Activated naive CD8-positive, alpha-beta T cell treated with anti-CD3 and anti-CD28 coated beads, Interleukin-2, amount 50 U/mL, for 24 hours (primary cell): ENCODE measurements around the gene RALGPS2.
A peak's percentile ranks its signal among the peaks of the same experiment; 100 is the strongest.

ENCODE experiments used
- ATAC-seq: fragments of 150-1000 bp; cut with Tn5 transposase; one replicate; pipeline ENCODE4 v1.10.0; 2021
- DNase-seq: peaks from one replicate; pipeline ENCODE4 v3.0.0; 2021
- H3K27ac Mint-ChIP-seq: one replicate; pipeline ENCODE4 v1.8.0; 2021; ENCODE audit warnings: mild to moderate bottlenecking, mixed read lengths
- H3K27me3 Mint-ChIP-seq: one replicate; pipeline ENCODE4 v1.8.0; 2021; ENCODE audit warnings: mixed read lengths
- H3K36me3 Mint-ChIP-seq: one replicate; pipeline ENCODE4 v1.8.0; 2021; ENCODE audit warnings: low read depth, mixed read lengths
- H3K4me1 Mint-ChIP-seq: one replicate; pipeline ENCODE4 v1.8.0; 2021; ENCODE audit warnings: mixed read lengths
- H3K4me3 Mint-ChIP-seq: one replicate; pipeline ENCODE4 v1.8.0; 2021; ENCODE audit warnings: mild to moderate bottlenecking, moderate library complexity, mixed read lengths
- H3K9me3 Mint-ChIP-seq: one replicate; pipeline ENCODE4 v1.8.0; 2021; ENCODE audit warnings: mixed read lengths

Gene RALGPS2

DNA sequence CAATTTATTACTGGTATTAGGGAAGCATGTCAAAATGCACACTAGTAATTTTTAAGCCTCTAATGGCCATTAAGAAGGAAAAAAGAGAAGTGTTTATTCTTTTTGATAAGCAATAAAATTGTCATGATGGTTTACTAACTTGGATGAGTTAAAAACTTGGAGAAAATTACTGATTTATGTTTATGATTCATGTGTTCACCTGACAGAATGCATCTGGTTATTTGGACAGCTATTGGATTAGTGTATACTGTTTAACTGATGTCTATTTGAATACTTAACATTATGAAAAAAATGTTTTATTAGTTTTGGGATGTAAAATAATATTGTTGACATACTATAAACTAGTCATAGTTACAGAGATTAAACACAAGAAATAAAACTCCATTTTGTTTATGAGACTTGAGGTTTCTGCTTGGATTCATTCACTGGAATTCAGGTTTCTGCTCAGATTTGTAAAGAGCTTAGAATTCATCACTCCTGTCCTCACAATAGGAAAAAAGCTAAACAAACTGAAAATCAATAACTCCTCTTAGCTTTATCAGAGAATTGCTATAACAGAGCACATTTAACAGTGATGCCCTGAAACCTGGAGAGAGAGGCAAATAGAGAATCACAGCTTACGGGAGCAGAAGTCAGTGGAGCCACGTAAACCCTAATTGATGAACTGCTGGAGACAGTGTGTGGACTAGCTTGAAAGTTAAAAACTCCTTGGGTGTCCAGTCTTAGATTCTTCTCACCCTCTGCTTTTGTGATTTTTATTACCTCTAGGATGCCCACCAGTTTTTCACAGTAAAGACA, 56.7 kb downstream of the RALGPS2 start:
- no peaks in the 10 kb centered on the region for H3K27me3 Mint-ChIP-seq
- peaks cover 25% of the 10 kb centered on the region for H3K4me1 Mint-ChIP-seq
- peaks cover 12% of the 10 kb centered on the region for H3K36me3 Mint-ChIP-seq
- H3K9me3 Mint-ChIP-seq: no peaks in the 10 kb centered on the region
- no peak overlapping the region for H3K27ac Mint-ChIP-seq
- no peak overlapping the region for H3K4me3 Mint-ChIP-seq
- DNase-seq: no peak
- ATAC-seq: no peak

GRCh38 chr1:178784131-178784536, 59.1 kb downstream of the RALGPS2 start:
- peaks cover 15% of the 10 kb centered on the region for H3K36me3 Mint-ChIP-seq
- no peak for DNase-seq
- H3K4me1 Mint-ChIP-seq: peaks cover 29% of the 10 kb centered on the region
- no peak overlapping the region for H3K4me3 Mint-ChIP-seq
- H3K27ac Mint-ChIP-seq: peak overlapping the region; percentile 36
- ATAC-seq: no peak
- no peaks in the 10 kb centered on the region for H3K27me3 Mint-ChIP-seq
- no peaks in the 10 kb centered on the region for H3K9me3 Mint-ChIP-seq

- Mint-ChIP-seq H3K27ac (no peak overlapping the region), H3K4me3 (no peak overlapping the region), H3K27me3 (no peaks in the 10 kb centered on the region), H3K9me3 (no peaks in the 10 kb centered on the region), H3K4me1 (peaks cover 6% of the 10 kb centered on the region), H3K36me3 (peaks cover 13% of the 10 kb centered on the region)
- ATAC-seq (no peak), DNase-seq (no peak)
These were observed 67.3 kb downstream of the RALGPS2 start for GRCh38 chr1:178792394-178792793.

- ATAC-seq: no peak
- Mint-ChIP-seq H3K27me3 (no peaks in the 10 kb centered on the region), H3K9me3 (no peaks in the 10 kb centered on the region), H3K27ac (no peak overlapping the region), H3K36me3 (peaks cover 20% of the 10 kb centered on the region), H3K4me3 (no peak overlapping the region), H3K4me1 (peaks cover 2% of the 10 kb centered on the region)
- no peak for DNase-seq
These were observed 71.0 kb downstream of the RALGPS2 start for GRCh38 chr1:178796013-178796412.

DNA sequence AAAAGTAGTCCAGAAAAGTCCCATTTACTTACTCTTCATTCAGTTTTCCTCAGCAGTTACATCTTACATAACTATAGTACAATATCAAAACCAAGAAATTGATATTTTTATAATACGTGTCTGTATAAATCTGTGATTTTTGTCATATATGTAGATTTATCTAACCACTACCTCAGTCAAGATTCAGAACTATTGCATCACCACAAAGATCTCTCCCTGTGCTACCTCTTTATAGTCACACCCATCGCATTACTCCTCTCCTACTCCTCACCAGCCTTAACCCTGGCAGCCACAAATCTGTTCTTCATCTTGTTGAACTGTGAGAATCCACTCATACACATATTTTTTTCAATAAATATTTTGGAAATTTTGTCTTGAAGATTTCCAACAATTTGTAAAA, 72.5 kb downstream of the RALGPS2 start:
- DNase-seq (no peak), ATAC-seq (no peak)
- Mint-ChIP-seq H3K4me3 (no peak overlapping the region), H3K27me3 (no peaks in the 10 kb centered on the region), H3K4me1 (peaks cover 2% of the 10 kb centered on the region), H3K27ac (no peak overlapping the region), H3K9me3 (no peaks in the 10 kb centered on the region), H3K36me3 (peaks cover 20% of the 10 kb centered on the region)

DNA sequence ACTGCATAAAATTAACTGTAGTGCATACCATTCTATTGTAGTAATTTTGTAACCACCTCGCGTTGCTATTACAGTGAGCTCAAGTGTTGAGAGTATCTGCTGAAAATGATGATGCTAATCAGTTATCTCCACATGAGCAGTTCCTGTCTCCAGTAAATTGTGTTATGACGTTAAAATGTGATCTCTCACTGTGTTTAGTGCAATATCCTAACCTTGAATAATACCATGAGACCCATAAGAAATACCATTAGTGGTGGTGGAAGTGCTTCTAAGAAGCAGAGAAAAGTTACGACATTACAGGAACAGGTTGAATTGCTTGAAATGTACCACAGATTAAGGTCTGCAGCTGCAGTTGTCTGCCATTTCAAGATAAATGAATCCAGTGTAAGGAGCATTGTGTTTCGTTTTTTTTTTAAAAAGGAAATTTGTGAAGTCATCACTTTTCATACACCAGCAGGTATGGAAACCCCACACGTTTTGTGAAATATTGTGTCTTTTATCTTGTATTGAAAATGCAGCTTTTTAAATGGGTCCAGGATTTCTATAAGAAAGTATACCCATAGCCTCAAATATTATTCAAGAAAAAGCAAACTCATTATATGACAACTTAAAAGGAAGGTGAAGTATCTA, 73.3 kb downstream of the RALGPS2 start:
- no peak overlapping the region for H3K27ac Mint-ChIP-seq
- DNase-seq (no peak), ATAC-seq (no peak)
- H3K4me1 Mint-ChIP-seq: peaks cover 2% of the 10 kb centered on the region
- no peaks in the 10 kb centered on the region for H3K27me3 Mint-ChIP-seq
- H3K36me3 Mint-ChIP-seq: peaks cover 20% of the 10 kb centered on the region
- no peak overlapping the region for H3K4me3 Mint-ChIP-seq
- H3K9me3 Mint-ChIP-seq: no peaks in the 10 kb centered on the region

GRCh38 chr1:178802873-178803272, 77.8 kb downstream of the RALGPS2 start:
- ATAC-seq (no peak), DNase-seq (no peak)
- Mint-ChIP-seq H3K36me3 (peaks cover 12% of the 10 kb centered on the region), H3K4me1 (no peaks in the 10 kb centered on the region), H3K4me3 (no peak overlapping the region), H3K27ac (no peak overlapping the region), H3K27me3 (no peaks in the 10 kb centered on the region), H3K9me3 (no peaks in the 10 kb centered on the region)

DNA sequence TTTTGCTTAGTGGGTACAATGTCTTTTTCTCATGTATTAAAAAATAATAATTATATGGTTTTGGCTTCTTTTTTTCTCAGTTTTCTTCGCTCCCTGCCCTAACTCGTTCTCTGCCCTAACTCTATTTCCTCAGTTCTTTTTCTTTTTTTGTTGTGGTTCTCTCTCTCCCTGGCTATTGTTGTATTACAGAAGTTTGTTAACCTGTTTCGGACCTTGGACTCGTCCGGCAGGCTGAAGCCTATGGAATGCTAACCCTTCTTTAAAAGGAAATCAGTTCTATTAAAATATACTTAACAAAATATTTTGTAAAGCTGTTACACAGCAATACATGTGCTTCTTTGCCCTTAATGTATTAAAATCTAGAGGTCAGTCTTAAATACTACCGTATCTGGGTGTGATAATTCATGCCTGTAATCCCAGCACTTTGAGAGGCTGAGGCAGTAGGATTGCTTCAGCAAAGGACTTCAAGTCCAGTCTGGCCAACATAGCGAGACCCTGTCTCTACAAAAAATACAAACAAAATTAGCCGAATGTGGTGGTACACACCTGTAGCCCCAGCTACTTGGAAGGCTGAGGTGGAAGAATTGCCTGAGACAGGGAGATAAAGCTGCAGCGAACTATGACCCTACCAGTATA, 81.7 kb downstream of the RALGPS2 start:
- DNase-seq (no peak), ATAC-seq (no peak)
- no peak overlapping the region for H3K27ac Mint-ChIP-seq
- no peaks in the 10 kb centered on the region for H3K27me3 Mint-ChIP-seq
- peaks cover 2% of the 10 kb centered on the region for H3K36me3 Mint-ChIP-seq
- H3K9me3 Mint-ChIP-seq: no peaks in the 10 kb centered on the region
- no peaks in the 10 kb centered on the region for H3K4me1 Mint-ChIP-seq
- H3K4me3 Mint-ChIP-seq: no peak overlapping the region

- no peak overlapping the region for H3K27ac Mint-ChIP-seq
- H3K4me3 Mint-ChIP-seq: no peak overlapping the region
- ATAC-seq (no peak), DNase-seq (no peak)
- H3K36me3 Mint-ChIP-seq: peaks cover 4% of the 10 kb centered on the region
- H3K4me1 Mint-ChIP-seq: no peaks in the 10 kb centered on the region
- no peaks in the 10 kb centered on the region for H3K27me3 Mint-ChIP-seq
- H3K9me3 Mint-ChIP-seq: no peaks in the 10 kb centered on the region
These were observed 83.5 kb downstream of the RALGPS2 start for GRCh38 chr1:178808529-178808928.

DNA sequence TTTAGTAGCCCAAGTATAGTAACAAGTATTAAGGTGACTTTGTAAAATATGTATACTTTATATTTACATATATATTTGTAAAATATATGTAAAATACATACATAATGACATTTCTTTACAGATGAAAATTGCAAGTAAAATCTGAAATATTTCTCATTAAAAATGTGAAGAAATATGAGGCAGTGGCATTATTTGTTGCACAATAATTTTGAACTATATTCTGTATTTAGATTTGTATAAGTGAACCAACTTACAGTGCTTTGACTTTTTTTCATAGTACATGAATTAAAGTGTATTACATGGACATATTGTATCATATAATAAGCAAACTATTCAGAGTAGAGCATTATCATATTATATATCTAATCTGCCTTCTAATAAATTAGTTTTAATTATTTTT, 85.5 kb downstream of the RALGPS2 start:
- no peak overlapping the region for H3K4me3 Mint-ChIP-seq
- ATAC-seq (no peak), DNase-seq (no peak)
- no peaks in the 10 kb centered on the region for H3K4me1 Mint-ChIP-seq
- H3K9me3 Mint-ChIP-seq: no peaks in the 10 kb centered on the region
- H3K27ac Mint-ChIP-seq: no peak overlapping the region
- no peaks in the 10 kb centered on the region for H3K27me3 Mint-ChIP-seq
- peaks cover 10% of the 10 kb centered on the region for H3K36me3 Mint-ChIP-seq

DNA sequence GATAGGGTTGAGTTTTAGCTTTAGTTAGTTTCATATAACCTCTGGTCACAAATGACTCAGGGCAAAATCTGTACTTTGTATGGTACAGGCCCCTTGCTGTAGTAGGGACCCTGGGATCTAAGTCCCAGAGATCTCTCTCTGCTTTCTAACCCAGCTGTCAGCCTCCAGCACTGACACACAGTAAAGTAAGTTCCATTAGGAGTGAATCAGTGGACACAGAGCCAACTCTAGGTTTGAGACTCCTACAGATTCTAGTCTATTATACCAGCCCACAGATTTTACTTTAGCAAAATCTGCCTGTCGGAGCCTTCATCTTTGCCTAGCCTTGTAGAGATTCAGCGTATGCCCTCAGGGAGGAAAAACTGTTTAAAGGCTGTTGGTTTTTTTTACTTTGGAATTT, 93.4 kb downstream of the RALGPS2 start:
- no peak for ATAC-seq
- Mint-ChIP-seq H3K9me3 (no peaks in the 10 kb centered on the region), H3K36me3 (peaks cover 13% of the 10 kb centered on the region), H3K27me3 (no peaks in the 10 kb centered on the region), H3K4me1 (peaks cover 12% of the 10 kb centered on the region), H3K4me3 (no peak overlapping the region), H3K27ac (peak overlapping the region; percentile 8)
- no peak for DNase-seq

- Mint-ChIP-seq H3K27ac (no peak overlapping the region), H3K4me3 (no peak overlapping the region), H3K27me3 (no peaks in the 10 kb centered on the region), H3K4me1 (peaks cover 17% of the 10 kb centered on the region), H3K36me3 (peaks cover 18% of the 10 kb centered on the region), H3K9me3 (no peaks in the 10 kb centered on the region)
- DNase-seq: no peak
- no peak for ATAC-seq
These were observed 94.1 kb downstream of the RALGPS2 start for GRCh38 chr1:178819123-178819522.

- ATAC-seq (peak; percentile 81), DNase-seq (no peak)
- peaks cover 21% of the 10 kb centered on the region for H3K36me3 Mint-ChIP-seq
- H3K27ac Mint-ChIP-seq: peak overlapping the region; percentile 81
- H3K9me3 Mint-ChIP-seq: peaks cover 1% of the 10 kb centered on the region
- H3K4me3 Mint-ChIP-seq: no peak overlapping the region
- peaks cover 28% of the 10 kb centered on the region for H3K4me1 Mint-ChIP-seq
- H3K27me3 Mint-ChIP-seq: no peaks in the 10 kb centered on the region
These were observed 96.3 kb downstream of the RALGPS2 start for GRCh38 chr1:178821134-178821866.

GRCh38 chr1:178825167-178825566, 100.1 kb downstream of the RALGPS2 start:
- Mint-ChIP-seq H3K4me1 (peaks cover 28% of the 10 kb centered on the region), H3K27me3 (no peaks in the 10 kb centered on the region), H3K9me3 (peaks cover 4% of the 10 kb centered on the region), H3K4me3 (no peak overlapping the region), H3K36me3 (peaks cover 22% of the 10 kb centered on the region), H3K27ac (peak overlapping the region; percentile 24)
- ATAC-seq (peak; percentile 73), DNase-seq (no peak)
